ENCODE measurements around the gene HARS2. TPM values are rescaled to one million over a fixed set of nuclear protein-coding genes. Genes with fewer than 3 reads are reported as not detected.

The HARS2 gene
- total and polyA plus RNA-seq, 10 of the 15 experiments (the other 5 are each of a cell fraction or from before 2014, with no cell fraction given), result 9.3 to 34.3 (median 24.8) TPM

GRCh38 chr5:140700177-140701144 is 9.2 kb downstream of the HARS2 start, which contains the start of gene ZMAT2:
TSS of gene ZMAT2 (plus strand) at chr5:140700447. CDS start at chr5:140700461, 14 bp downstream.
- in situ Hi-C loops (cut with MboI) (no loop called here), intact Hi-C loops (cut with micrococcal nuclease; ENCODE audit: unreplicated experiment) (no loop called here)
- Histone ChIP-seq H3K4me2 (ENCODE audit: control insufficient read depth, insufficient read depth) (peak within 1 kb of the TSS; percentile 79), H3K9ac (ENCODE audit: control insufficient read depth, insufficient read depth, low read length) (peak within 1 kb of the TSS; percentile 91), H3K27me3 (replicated peaks in 1 of 2; ENCODE audit: control insufficient read depth in 2 of 2, insufficient read depth in 2 of 2, low read length in 1 of 2) (no peaks in the 10 kb centered on the region), H4K20me1 (ENCODE audit: control insufficient read depth, insufficient read depth) (no peaks in the 10 kb centered on the region), H3K9me3 (replicated peaks; ENCODE audit: control insufficient read depth, insufficient read depth, low read length) (no peaks in the 10 kb centered on the region), H3K4me1 (ENCODE audit: control insufficient read depth, insufficient read depth, low read length) (peaks cover 7% of the 10 kb centered on the region; the same call in 1 of the 2 replicates), H3K27ac (ENCODE audit: control insufficient read depth, insufficient read depth) (peak within 1 kb of the TSS; percentile 38; the same call in 1 of the 2 replicates), H3K79me2 (ENCODE audit: control insufficient read depth, insufficient read depth, low read length) (peaks cover 14% of the 10 kb centered on the region), H3K36me3 (ENCODE audit: control insufficient read depth in 2 of 2, insufficient read depth in 2 of 2, low read length in 1 of 2) (peaks cover 16 to 50% of the 10 kb centered on the region in 2 experiments), H3K4me3 (peak within 1 kb of the TSS; percentile 92), H2AFZ (ENCODE audit: control insufficient read depth, low read depth, low read length) (peak within 1 kb of the TSS; percentile 70)
- peak; percentile 96 for DNase-seq (ENCODE audit: low read depth, low spot score)
- FAIRE-seq, result peak; percentile 100
- CTCF ChIA-PET, result interaction anchor here (1.1 to 2.3 kb wide), 3 partner anchors 10 to 153 kb away, joined by 5 to 13 read pairs (median 5); partner anchors contain the start of genes EIF4EBP3, HARS1 and HARS2
- RAD21 ChIA-PET (ENCODE audit: unreplicated experiment), result interaction anchor here (1.0 to 1.3 kb wide), 5 partner anchors 10 to 299 kb away, joined by 3 to 18 read pairs (median 6); partner anchors contain the start of genes HARS1, HARS2, IK and NDUFA2
- BruUV-seq (replicated peaks), result TSS peak; percentile 58
- peak; percentile 100 for ATAC-seq
- SMC1A ChIA-PET (ENCODE audit: uncharacterized antibody, unreplicated experiment), result interaction anchor here (1.0 to 1.1 kb wide), 4 partner anchors 10 to 53 kb away, joined by 5 to 9 read pairs (median 6); partner anchors contain the start of genes HARS1, HARS2, IK and NDUFA2
- 2% methylated on average over 44 of the region's 44 CpGs for WGBS (ENCODE audit: insufficient coverage, insufficient replicate concordance, low lambda C conversion rate, missing lambda C conversion rate)
- POLR2A ChIA-PET, result interaction anchor here (0.6 to 1.7 kb wide), 9 partner anchors 8 to 298 kb away, joined by 3 to 15 read pairs (median 4); partner anchors contain the start of genes HARS1, HARS2, IK and NDUFA2
- TF ChIP-seq IKZF1 (conservative IDR thresholded peaks at IDR 0.05) (peak; percentile 92), MAX (IDR thresholded peaks at IDR 0.05; ENCODE audit: low read depth, low read length) (no peak), SUZ12 (IDR thresholded peaks at IDR 0.05; ENCODE audit: unreplicated experiment) (no peak), IRF4 (IDR thresholded peaks at IDR 0.05; ENCODE audit: low read depth, low read length) (no peak), BHLHE40 (IDR thresholded peaks at IDR 0.05; ENCODE audit: borderline replicate concordance in 1 of 2, low read depth in 2 of 2, low read length in 1 of 2) (no peak), IKZF2 (IDR thresholded peaks at IDR 0.05) (no peak), FOXM1 (IDR thresholded peaks at IDR 0.05; ENCODE audit: low read depth, low read length) (no peak), STAT3 (IDR thresholded peaks at IDR 0.05; ENCODE audit: low read depth, low read length) (no peak), NFYA (IDR thresholded peaks at IDR 0.05; ENCODE audit: borderline replicate concordance, low read depth, low read length) (peak; percentile 57; the same call in 1 of the 2 replicates), SREBF2 (IDR thresholded peaks at IDR 0.05; ENCODE audit: low read length) (no peak), MTA2 (IDR thresholded peaks at IDR 0.05; ENCODE audit: low read depth) (no peak), SMAD1 (IDR thresholded peaks at IDR 0.05; ENCODE audit: low read depth, partially characterized antibody) (peak; percentile 51), RUNX3 (IDR thresholded peaks at IDR 0.05; ENCODE audit: low read length) (peak; percentile 50), SMARCA5 (IDR thresholded peaks at IDR 0.05) (no peak), ASH2L (IDR thresholded peaks at IDR 0.05; ENCODE audit: borderline replicate concordance, low read depth) (no peak), E2F4 (IDR thresholded peaks at IDR 0.05; ENCODE audit: low read depth, low read length) (no peak)
- TF ChIP-seq, protein P1, sequence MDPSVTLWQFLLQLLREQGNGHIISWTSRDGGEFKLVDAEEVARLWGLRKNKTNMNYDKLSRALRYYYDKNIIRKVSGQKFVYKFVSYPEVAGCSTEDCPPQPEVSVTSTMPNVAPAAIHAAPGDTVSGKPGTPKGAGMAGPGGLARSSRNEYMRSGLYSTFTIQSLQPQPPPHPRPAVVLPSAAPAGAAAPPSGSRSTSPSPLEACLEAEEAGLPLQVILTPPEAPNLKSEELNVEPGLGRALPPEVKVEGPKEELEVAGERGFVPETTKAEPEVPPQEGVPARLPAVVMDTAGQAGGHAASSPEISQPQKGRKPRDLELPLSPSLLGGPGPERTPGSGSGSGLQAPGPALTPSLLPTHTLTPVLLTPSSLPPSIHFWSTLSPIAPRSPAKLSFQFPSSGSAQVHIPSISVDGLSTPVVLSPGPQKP (IDR thresholded peaks at IDR 0.05; ENCODE audit: low read depth, low read length), result no peak
- TF ChIP-seq, protein P2, sequence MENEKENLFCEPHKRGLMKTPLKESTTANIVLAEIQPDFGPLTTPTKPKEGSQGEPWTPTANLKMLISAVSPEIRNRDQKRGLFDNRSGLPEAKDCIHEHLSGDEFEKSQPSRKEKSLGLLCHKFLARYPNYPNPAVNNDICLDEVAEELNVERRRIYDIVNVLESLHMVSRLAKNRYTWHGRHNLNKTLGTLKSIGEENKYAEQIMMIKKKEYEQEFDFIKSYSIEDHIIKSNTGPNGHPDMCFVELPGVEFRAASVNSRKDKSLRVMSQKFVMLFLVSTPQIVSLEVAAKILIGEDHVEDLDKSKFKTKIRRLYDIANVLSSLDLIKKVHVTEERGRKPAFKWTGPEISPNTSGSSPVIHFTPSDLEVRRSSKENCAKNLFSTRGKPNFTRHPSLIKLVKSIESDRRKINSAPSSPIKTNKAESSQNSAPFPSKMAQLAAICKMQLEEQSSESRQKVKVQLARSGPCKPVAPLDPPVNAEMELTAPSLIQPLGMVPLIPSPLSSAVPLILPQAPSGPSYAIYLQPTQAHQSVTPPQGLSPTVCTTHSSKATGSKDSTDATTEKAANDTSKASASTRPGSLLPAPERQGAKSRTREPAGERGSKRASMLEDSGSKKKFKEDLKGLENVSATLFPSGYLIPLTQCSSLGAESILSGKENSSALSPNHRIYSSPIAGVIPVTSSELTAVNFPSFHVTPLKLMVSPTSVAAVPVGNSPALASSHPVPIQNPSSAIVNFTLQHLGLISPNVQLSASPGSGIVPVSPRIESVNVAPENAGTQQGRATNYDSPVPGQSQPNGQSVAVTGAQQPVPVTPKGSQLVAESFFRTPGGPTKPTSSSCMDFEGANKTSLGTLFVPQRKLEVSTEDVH (IDR thresholded peaks at IDR 0.05; ENCODE audit: low read depth, partially characterized antibody), result peak; percentile 97

All from GM12878 (cell line).